ENCODE data around the gene GNB5.
"Not testable (repeated sequence)": the region's sequence is repeated elsewhere in the genome, so short reads cannot be mapped to it uniquely, and the experiment has no call there.

The GNB5 gene

DNA sequence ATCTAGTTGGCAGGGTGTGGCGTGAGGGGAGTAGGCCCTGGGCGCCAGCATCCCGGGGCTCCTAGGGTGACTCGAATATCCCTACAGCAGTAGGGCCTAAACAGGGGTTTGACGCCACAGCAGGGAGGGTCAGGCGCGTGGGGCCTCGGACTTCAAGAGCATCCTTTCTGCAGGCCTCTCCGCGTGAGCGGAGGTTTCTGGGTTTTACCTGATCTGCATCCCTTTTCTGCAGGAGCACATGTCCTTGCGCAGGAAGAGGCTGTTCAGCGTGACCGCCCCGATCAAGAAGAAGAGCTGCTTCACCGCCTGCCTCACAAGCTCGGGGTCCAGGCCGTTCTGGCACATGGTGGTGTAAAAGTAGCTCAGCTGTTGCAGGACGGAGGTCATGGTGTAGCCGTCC lies 13.5 kb upstream of the GNB5 start:
- no peak for DNase-seq

GRCh38 chr15:52200831-52201365 lies 9.7 kb upstream of the GNB5 start:
- DNase-seq, result no peak

DNA sequence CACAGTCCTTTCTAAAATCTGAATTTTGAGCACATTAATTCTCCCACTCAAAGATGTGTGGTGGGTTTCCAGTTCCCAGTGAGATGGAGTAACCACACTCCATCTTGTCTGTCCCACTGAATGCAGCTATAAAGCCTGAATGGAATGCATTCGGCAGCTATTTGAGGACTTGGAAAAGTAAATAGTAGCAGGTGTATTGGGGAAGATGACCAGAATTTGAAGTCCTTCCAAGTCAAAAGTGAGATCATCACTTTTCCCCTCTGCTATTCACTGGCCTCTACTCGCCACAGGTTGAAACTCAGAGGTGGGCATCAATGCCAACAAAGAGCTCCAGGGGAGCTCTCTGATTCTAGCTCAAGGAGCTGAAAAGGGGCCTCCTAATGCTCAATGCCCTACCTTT lies 8.1 kb upstream of the GNB5 start:
- DNase-seq, result no peak

- DNase-seq, result no peak
Measured at GRCh38 chr15:52196891-52197290, 5.7 kb upstream of the GNB5 start.

DNA sequence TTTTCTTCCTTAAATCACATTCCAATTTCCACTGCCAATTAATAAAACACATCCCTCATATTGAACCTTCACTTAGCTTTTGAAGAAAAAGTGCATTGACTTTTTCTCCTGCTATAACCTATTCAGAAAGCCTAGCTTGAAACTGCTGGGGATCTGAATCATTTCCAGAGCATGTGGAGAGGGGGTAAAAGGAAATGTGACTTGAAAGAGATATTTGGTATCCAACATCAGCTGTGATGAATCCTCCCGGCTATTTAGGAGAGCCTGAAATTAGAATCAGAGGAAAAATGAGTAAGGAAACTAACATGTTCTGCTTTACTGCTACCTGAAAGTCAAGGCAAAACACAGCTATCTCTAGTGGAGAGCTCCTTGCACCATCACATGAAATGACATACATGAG lies 2.6 kb upstream of the GNB5 start:
- no peak for DNase-seq

GRCh38 chr15:52193321-52193720 lies 2.1 kb upstream of the GNB5 start:
- DNase-seq, result no peak

DNA sequence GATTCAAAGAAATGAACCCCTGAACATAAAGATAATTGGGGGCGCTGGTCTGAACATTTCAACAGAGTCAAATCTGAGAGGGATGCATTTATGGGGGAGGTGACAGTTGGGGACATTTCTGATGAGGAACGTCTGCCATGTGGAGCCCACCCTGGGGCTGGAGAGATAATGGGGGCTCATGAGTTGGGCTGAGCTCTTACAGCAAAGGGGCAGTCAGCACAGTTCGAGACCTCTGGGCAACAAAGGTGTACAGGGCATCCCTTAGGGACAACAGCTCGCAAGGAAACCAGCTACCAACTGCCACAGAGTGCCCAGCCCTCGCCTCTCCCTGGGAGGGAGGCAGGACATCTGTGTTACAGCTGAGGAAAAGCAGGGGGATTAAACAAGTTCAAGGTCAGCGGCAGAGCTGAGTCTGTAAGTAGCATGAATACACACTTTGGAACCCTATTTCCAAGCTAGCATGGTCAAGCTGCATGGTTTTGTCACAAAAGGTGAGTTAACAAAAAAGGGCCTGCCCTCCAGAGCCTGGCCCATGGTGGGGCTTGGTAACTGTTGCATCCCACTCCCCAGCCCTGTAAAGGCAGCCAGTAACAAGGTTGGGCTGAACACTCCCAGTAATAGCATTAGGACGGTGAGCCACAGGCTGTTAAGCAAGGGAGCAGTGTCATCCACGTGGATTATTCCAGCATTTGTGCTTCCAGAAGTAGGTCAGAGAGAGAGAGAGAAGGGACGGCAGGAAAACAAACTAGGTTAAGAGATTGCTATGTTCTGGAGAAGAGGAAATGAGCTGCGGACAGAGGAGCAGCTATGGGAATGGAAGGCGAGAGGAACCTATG lies 4.3 kb downstream of the GNB5 start:
- DNase-seq, result no peak

DNA sequence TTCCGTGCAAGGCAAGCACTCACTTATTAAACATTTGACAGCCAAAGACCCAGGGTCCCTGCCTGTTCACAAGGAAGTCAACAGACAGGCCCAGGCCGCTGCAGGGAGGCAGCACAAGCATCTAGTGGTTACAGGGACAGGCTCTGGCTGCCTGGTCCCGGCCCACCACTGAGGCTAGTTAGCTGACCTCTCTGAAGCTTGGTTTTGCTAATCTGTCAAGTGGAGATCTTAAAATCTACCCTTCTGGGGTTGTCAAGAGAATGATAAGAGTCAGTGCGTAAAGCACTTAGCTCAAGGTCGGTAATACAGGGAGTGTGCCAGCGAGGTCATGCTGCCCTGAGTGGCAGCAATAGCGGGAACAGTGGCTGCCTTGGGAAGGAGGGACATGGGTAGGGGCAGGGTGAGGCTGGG lies 6.0 kb downstream of the GNB5 start:
- DNase-seq, result no peak

- no peak for DNase-seq
Measured at GRCh38 chr15:52184721-52185120, 6.5 kb downstream of the GNB5 start.

DNA sequence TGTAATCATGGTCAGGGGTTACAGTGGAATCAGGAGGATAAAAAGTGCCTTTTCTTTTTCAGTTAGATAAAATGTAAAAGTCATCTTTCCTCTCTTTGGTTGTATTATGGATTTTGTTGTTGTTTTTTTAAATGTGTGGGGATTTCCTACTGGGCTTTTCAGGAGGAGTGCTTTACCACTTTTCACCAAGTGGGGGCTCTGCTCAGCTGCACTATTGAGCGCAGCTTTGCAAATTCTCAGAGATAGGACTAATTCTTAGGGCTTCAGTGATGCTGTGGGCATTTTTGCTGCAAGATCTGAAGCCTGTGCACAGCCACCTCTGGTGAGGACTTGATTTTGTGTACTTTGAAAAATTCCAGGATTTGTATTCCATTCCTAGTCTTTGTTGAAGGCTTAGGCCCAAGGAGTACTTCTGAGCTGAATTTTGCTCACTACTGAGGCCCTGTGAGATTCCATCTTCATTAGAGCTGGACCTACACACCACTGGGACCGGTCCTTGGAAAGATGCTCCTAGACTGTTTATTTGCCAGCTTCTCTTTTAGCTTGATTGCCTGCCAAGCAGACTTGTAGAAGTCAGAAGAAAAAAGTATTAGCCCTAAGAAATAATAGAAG lies 7.5 kb downstream of the GNB5 start:
- no peak for DNase-seq

DNA sequence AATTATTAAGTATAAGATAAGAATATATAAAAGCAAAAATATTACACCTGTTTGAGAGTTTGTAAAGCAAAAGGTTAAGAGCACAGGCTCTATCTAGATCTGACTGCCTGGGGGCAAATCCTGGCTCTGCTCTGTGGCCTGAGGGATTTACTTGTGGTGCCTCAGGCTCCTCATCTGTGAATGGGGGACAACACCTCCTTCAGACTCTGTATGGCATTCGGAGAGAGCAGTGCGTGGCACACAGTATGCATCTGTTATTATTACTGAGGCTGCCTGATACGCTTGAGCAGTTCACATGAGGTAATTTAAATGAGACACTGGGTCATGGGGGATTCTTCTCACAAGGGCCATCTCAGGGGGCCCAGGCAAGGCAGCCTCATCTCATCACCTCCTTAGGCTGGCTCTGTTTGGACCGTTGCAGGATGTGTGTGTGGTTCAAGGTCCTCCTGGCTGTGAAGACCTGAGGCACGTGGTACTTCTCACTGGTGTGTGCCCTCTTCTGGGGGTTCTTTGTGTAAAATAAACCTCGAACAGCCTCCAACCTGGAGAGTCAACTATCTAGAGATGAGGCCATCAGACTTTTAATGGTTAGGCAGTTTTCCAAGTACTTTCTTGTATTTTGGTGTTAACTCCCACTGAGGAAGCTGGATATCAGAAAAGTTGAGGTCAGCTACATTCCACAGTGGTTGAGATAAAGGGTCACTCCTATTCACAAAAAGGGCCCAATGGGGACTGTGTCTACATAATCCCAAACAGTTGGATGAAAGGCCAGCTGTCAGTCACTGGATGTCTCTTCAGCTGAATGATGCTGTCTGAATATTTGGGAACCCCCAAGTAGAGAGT lies 9.0 kb downstream of the GNB5 start:
- peak; percentile 91 for DNase-seq

DNA sequence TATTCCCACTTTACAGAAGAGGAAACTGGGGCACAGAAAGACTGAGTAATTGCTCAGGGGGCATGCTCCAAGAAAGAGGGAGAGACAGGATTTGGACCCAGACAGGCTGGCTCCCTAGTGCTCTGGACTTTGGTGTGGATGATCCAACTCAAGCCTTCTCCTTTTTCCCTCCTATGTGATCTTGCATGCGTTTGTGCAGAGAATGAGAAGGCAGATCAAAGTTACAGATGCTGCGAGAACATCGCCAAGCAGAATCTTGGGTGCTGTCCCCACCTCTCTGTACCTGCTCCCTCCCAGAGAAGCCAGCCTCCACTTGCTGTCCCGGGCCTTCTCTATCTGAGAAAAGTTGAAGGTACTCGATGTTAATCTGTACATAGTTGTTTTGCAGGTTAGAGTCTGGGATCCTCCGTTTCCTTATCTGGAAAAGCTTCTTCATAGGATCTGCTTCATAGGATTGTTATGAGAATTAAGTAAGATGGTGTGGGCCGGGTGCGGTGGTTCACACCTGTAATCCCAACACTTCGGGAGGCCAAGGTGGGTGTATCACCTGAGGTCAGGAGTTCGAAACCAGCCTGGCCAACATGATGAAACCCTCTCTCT lies 10.2 kb downstream of the GNB5 start:
- DNase-seq, result no peak

- DNase-seq, result no peak
Measured at GRCh38 chr15:52180196-52180835, 10.9 kb downstream of the GNB5 start.

DNA sequence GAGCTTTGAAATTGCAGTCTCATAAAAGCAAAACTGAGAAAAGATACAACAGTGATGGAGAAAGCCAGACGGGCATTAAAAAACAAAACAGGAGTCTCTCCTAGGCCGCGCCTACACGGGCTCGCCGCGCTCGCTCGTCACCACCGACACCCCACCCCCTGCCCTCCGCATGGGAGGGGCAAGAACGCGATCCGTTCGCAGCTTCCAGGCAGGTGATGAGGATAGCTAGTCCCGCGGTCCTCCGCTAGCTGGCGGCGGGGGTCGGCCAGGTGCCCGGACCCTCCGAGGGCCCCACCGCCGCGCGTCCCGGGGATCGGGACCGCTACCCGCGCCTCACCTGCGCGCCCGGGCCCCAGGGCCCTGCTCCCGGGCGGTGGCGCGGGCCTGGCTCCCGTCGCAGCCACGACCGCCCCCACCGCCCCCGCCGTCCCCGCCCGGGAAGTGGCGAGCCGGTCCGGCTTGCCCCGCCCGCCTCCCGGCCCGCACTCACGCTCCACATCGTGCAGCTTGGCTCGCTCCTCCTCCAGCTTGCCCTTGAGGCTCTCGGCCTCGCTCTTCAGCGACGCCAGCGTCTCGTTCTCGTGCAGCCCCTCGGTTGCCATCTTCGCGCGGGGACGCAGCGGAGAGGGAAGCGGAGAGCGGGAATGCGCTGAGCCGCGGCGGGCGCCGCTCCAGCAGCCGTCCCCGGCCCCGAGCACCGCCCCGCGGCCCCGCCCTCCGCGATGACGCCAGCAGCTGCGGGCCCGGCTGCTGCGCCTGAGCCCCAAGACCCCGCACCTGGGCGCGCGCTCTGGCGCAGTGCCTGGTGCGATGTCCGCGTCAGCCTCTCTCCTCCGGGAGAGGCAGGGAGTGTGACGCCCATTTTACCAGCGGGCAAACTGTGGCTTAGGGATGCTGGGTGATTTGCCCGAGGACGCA lies 11.7 kb downstream of the GNB5 start:
- peak; percentile 75 for DNase-seq

DNA sequence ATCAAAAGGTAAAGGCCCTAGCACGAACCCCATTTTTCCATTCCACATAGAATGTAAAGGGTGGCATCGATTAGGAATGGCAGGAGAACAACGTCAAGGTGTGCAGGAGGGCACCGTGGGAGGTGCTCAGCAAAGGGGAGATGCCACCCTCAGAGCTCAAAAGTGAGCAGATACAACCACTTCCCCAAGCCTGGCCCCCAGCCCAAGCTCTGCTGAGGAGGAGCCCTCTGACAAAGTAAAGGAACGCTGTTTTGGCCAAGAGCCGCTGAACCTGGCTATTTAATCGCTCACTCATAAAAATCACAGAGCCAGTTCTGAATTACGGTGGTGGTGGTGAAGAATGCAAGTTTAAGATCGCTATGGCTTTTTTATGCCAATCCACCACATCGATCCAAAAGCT lies 12.4 kb downstream of the GNB5 start:
- no peak for DNase-seq

- DNase-seq, result no peak
Measured at GRCh38 chr15:52172869-52173268, 18.3 kb downstream of the GNB5 start.

DNA sequence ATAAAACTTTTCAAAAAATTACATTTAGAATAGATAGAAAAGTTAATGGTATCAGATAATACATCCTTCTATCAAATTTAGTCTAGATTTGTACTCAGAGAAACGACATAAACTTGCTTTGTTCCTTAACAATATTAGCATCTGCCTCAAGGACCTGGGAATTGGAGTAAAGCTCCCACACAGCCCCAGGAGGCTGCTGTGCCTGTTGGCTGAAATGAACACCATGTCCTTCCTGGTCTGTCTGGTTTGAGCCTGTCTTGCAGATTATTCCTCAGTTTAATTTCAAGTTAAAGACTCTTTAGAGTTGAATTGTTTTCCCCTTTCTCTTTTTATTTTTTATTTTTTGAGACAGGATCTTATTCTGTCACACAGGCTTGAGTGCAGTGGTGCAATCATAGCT lies 19.4 kb downstream of the GNB5 start:
- DNase-seq, result no peak

DNA sequence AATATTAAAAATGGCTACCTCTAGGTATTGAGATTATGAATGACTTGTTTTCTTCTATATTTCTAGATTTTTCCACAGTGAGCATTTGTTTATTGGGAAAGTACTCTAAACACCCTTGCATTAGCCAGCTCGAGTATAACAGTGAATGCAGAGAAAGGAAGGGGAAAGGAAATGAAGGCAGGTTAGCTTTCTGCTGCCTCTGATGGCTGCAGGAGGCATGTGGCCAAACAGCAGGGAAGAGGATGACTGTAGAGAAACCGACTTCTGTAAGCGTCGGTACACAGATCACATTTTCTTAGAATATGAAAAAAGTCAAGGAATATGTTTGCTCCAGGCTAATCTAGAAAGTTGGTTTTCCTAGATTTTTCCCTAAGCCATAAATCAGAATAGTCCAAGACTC lies 19.8 kb downstream of the GNB5 start:
- no peak for DNase-seq

- not testable (repeated sequence) for DNase-seq
Measured at GRCh38 chr15:52170199-52170598, 21.0 kb downstream of the GNB5 start.

- not testable (repeated sequence) for DNase-seq
Measured at GRCh38 chr15:52165494-52166131, 25.6 kb downstream of the GNB5 start.
